SIG-M5 (cell line): ENCODE data around the gene MYO1D.
A peak's percentile ranks its signal among the peaks of the same experiment; 100 is the strongest.
"Not testable (repeated sequence)": the region's sequence is repeated elsewhere in the genome, so short reads cannot be mapped to it uniquely, and the experiment has no call there.

Experiments
- DNase-seq: peaks from one replicate; lab custom pipeline; 2025; lab: John Stamatoyannopoulos, UW

MYO1D gene

GRCh38 chr17:32460054-32460453 is 416.9 kb downstream of the MYO1D start:
- DNase-seq: no peak

- DNase-seq: no peak
Measured at GRCh38 chr17:32458371-32458770, 418.6 kb downstream of the MYO1D start.

- DNase-seq: no peak
Measured at GRCh38 chr17:32453370-32453769, 423.6 kb downstream of the MYO1D start.

GRCh38 chr17:32452281-32452680 is 424.6 kb downstream of the MYO1D start:
- DNase-seq: no peak

GRCh38 chr17:32451879-32452278 is 425.0 kb downstream of the MYO1D start:
- DNase-seq: no peak

GRCh38 chr17:32450379-32450778 is 426.5 kb downstream of the MYO1D start:
- DNase-seq: not testable (repeated sequence)

- DNase-seq: no peak
Measured at GRCh38 chr17:32449963-32450362, 427.0 kb downstream of the MYO1D start.

GRCh38 chr17:32446949-32447348 is 430.0 kb downstream of the MYO1D start:
- no peak for DNase-seq

GRCh38 chr17:32445971-32446370 is 431.0 kb downstream of the MYO1D start:
- DNase-seq: no peak

- no peak for DNase-seq
Measured at GRCh38 chr17:32445497-32445896, 431.4 kb downstream of the MYO1D start.

- DNase-seq: no peak
Measured at GRCh38 chr17:32445074-32445415, 431.9 kb downstream of the MYO1D start.

GRCh38 chr17:32444301-32445073 is 432.4 kb downstream of the MYO1D start, which contains the start of gene PSMD11:
PSMD11 (plus strand) TSS chr17:32444510; CDS start chr17:32444524, 14 bp downstream.
- peak; percentile 69 for DNase-seq

- DNase-seq: no peak
Measured at GRCh38 chr17:32443827-32444300, 433.1 kb downstream of the MYO1D start.
